Stimulated activated naive CD4-positive, alpha-beta T cell treated with Interleukin-2 at 50 U/mL for 16 hours (primary cell): ENCODE data around the gene EGFL8.
"Not testable (repeated sequence)": the region's sequence is repeated elsewhere in the genome, so short reads cannot be mapped to it uniquely, and the experiment has no call there.

Experiments
- DNase-seq: peaks from one replicate; lab custom pipeline; 2025; lab: John Stamatoyannopoulos, UW

Gene EGFL8

GRCh38 chr6:32164295-32164694, at the start of gene EGFL8:
EGFL8 (plus strand) TSS chr6:32164595; CDS start chr6:32166166, 1,571 bp downstream.
- DNase-seq, result no peak

- DNase-seq, result no peak
Measured at GRCh38 chr6:32114796-32115195, 49.6 kb upstream of the EGFL8 start.

GRCh38 chr6:32115623-32116022, 48.8 kb upstream of the EGFL8 start:
- DNase-seq, result no peak

- DNase-seq, result no peak
Measured at GRCh38 chr6:32116674-32117073, 47.7 kb upstream of the EGFL8 start.

- DNase-seq, result no peak
Measured at GRCh38 chr6:32117461-32117860, 46.9 kb upstream of the EGFL8 start.

GRCh38 chr6:32118782-32119628, 45.4 kb upstream of the EGFL8 start:
- DNase-seq, result peak; percentile 43

- DNase-seq, result no peak
Measured at GRCh38 chr6:32120573-32121059, 43.8 kb upstream of the EGFL8 start.

GRCh38 chr6:32123681-32124080, 40.7 kb upstream of the EGFL8 start:
- DNase-seq, result no peak

- no peak for DNase-seq
Measured at GRCh38 chr6:32126880-32127279, 37.5 kb upstream of the EGFL8 start.

- no peak for DNase-seq
Measured at GRCh38 chr6:32127409-32127716, 37.0 kb upstream of the EGFL8 start.

- DNase-seq, result peak; percentile 98
Measured at GRCh38 chr6:32127717-32128592, 36.4 kb upstream of the EGFL8 start, which contains the start of gene ATF6B. ATF6B (minus strand) TSS chr6:32128246; CDS start chr6:32128207, 39 bp downstream.

- no peak for DNase-seq
Measured at GRCh38 chr6:32128751-32129296, 35.6 kb upstream of the EGFL8 start.

- DNase-seq, result no peak
Measured at GRCh38 chr6:32129297-32130088, 34.9 kb upstream of the EGFL8 start.

- no peak for DNase-seq
Measured at GRCh38 chr6:32131439-32131948, 32.9 kb upstream of the EGFL8 start.

- DNase-seq, result no peak
Measured at GRCh38 chr6:32132110-32132509, 32.3 kb upstream of the EGFL8 start.

GRCh38 chr6:32133786-32134185, 30.6 kb upstream of the EGFL8 start:
- no peak for DNase-seq

- DNase-seq, result no peak
Measured at GRCh38 chr6:32137454-32137853, 26.9 kb upstream of the EGFL8 start.

- DNase-seq, result no peak
Measured at GRCh38 chr6:32139590-32139989, 24.8 kb upstream of the EGFL8 start.

- DNase-seq, result no peak
Measured at GRCh38 chr6:32140420-32141046, 23.9 kb upstream of the EGFL8 start.

GRCh38 chr6:32144238-32144637, 20.2 kb upstream of the EGFL8 start:
- DNase-seq, result not testable (repeated sequence)

- no peak for DNase-seq
Measured at GRCh38 chr6:32146287-32146686, 18.1 kb upstream of the EGFL8 start.
